B cell (primary cell): ENCODE measurements around the gene PALLD. TPM values are rescaled to one million over a fixed set of nuclear protein-coding genes. Genes with fewer than 3 reads are reported as not detected.

Experiments used
- ATAC-seq: fragments of 200-7000 bp; cut with Tn5 transposase; one replicate; pipeline ENCODE4 v1.10.0; 2021; ENCODE audit warnings: low read depth, mild to moderate bottlenecking, moderate number of reproducible peaks, moderate library complexity
- CTCF ChIA-PET: fragments of 350-600 bp; sonication (Branson Sonifier 250); formaldehyde crosslinking; loops from one replicate; lab custom pipeline; 2021; ENCODE audit warnings: antibody characterized with exemption, inconsistent platforms; lab: Charles Lee
- POLR2A ChIA-PET: fragments of 350-600 bp; sonication (Branson Sonifier 250); formaldehyde crosslinking; loops from one replicate; lab custom pipeline; 2021; ENCODE audit warnings: antibody characterized with exemption; lab: Charles Lee
- DNase-seq: peaks from one replicate; pipeline ENCODE4 v3.0.0; 2013
- H2AFZ ChIP-seq: 2 replicates; pipeline ENCODE4 v1.6.1; 2012; ENCODE audit warnings: mild to moderate bottlenecking, low read depth, low read length; ENCODE audit not compliant: insufficient read depth, poor library complexity, severe bottlenecking
- H3K27ac ChIP-seq, 2 donors: 1 replicate in 1 of 2; 2 replicates in 1 of 2; pipeline ENCODE4 v1.5.1; 2012 to 2013; ENCODE audit warnings: low read length in 2 of 2, mild to moderate bottlenecking in 2 of 2, moderate library complexity in 1 of 2
- H3K27me3 ChIP-seq, 4 experiments: fragments of 200-600 bp in 1 of 4; sonication (generic) in 1 of 4; replicated peaks in 1 of 4; 1 replicate in 2 of 4; 2 replicates in 2 of 4; pipeline versions ENCODE4 v1.6.1 to v1.7.0; 2013 to 2016; ENCODE audit warnings: low read length in 3 of 4, mild to moderate bottlenecking in 2 of 4, mixed read lengths in 1 of 4, moderate library complexity in 1 of 4; ENCODE audit not compliant: insufficient read depth in 4 of 4, control insufficient read depth in 3 of 4; ENCODE audit errors: control extremely low read depth in 1 of 4
- H3K36me3 ChIP-seq, 2 experiments: replicated peaks in 1 of 2; 1 replicate in 1 of 2; 2 replicates in 1 of 2; pipeline versions ENCODE4 v1.6.1 to v1.7.1; 2013; ENCODE audit warnings: low read length in 1 of 2; ENCODE audit not compliant: insufficient read depth in 2 of 2, control insufficient read depth in 1 of 2; ENCODE audit errors: control extremely low read depth in 1 of 2, extremely low read depth in 1 of 2
- H3K4me1 ChIP-seq, 2 donors: fragments of 200-600 bp in 1 of 2; sonication (generic) in 1 of 2; 1 replicate in 1 of 2; 2 replicates in 1 of 2; pipeline versions ENCODE4 v1.5.1 to v1.6.1; 2013 to 2017; ENCODE audit warnings: low read length in 2 of 2; ENCODE audit not compliant: control insufficient read depth in 2 of 2, insufficient read depth in 2 of 2
- H3K4me2 ChIP-seq: replicated peaks from 2 replicates; pipeline ENCODE3; 2012; ENCODE audit warnings: mild to moderate bottlenecking, low read depth, low read length; ENCODE audit not compliant: poor library complexity, severe bottlenecking
- H3K4me3 ChIP-seq, 5 experiments: fragments of 200-600 bp in 1 of 5; sonication (generic) in 1 of 5; 1 replicate in 3 of 5; 2 replicates in 2 of 5; pipeline versions ENCODE4 v1.5.1 to v1.7.0; 2011 to 2016; ENCODE audit warnings: low read length in 4 of 5, mild to moderate bottlenecking in 4 of 5, low read depth in 2 of 5, control low read depth in 1 of 5, moderate library complexity in 1 of 5; ENCODE audit not compliant: insufficient read depth in 1 of 5; ENCODE audit errors: control extremely low read depth in 1 of 5, extremely low read depth in 1 of 5
- H3K79me2 ChIP-seq: fragments of 200-600 bp; sonication (generic); one replicate; pipeline ENCODE4 v1.6.0; 2016; ENCODE audit warnings: low read length; ENCODE audit not compliant: control insufficient read depth, insufficient read depth
- H3K9ac ChIP-seq: fragments of 200-600 bp; sonication (generic); 2 replicates; pipeline ENCODE4 v1.6.1; 2017; ENCODE audit warnings: mild to moderate bottlenecking, low read length, moderate library complexity
- H3K9me3 ChIP-seq, 3 donors: one replicate each; pipeline versions ENCODE4 v1.6.1 to v1.7.1; 2013; ENCODE audit warnings: low read length in 2 of 3; ENCODE audit not compliant: control insufficient read depth in 2 of 3, insufficient read depth in 1 of 3; ENCODE audit errors: control extremely low read depth in 1 of 3
- H4K20me1 ChIP-seq: 2 replicates; pipeline ENCODE4 v1.6.0; 2012; ENCODE audit warnings: mild to moderate bottlenecking, low read length; ENCODE audit not compliant: insufficient read depth, control insufficient read depth, poor library complexity, severe bottlenecking
- H3K27ac Mint-ChIP-seq: one replicate; pipeline ENCODE4 v1.8.0; 2021; ENCODE audit warnings: mixed read lengths
- H3K27me3 Mint-ChIP-seq: one replicate; pipeline ENCODE4 v1.8.0; 2021; ENCODE audit warnings: mixed read lengths
- H3K4me1 Mint-ChIP-seq: one replicate; pipeline ENCODE4 v1.8.0; 2021; ENCODE audit warnings: mixed read lengths
- H3K4me3 Mint-ChIP-seq: one replicate; pipeline ENCODE4 v1.8.0; 2021; ENCODE audit warnings: mixed read lengths
- H3K9me3 Mint-ChIP-seq: one replicate; pipeline ENCODE4 v1.8.0; 2022; ENCODE audit warnings: mixed read lengths; ENCODE audit not compliant: insufficient read depth
- EZH2 ChIP-seq: IDR thresholded peaks from 2 replicates; pipeline ENCODE4 v1.6.1; 2012; ENCODE audit warnings: borderline replicate concordance, low read depth, mild to moderate bottlenecking, moderate library complexity, low read length; ENCODE audit not compliant: insufficient read depth, poor library complexity, severe bottlenecking
- WGBS: methylation state at CpG from one replicate; pipeline ENCODE4 v1.1.5; 2013; ENCODE audit warnings: missing lambda C conversion rate; ENCODE audit not compliant: insufficient coverage; 5-methylcytosine and 5-hydroxymethylcytosine counted together
- intact Hi-C: fragments of 100-400 bp; cut with micrococcal nuclease; formaldehyde crosslinking; loops from one replicate; pipeline ENCODE4 v1.10.0; 2022
- polyA plus RNA-seq: library from polyadenylated mRNA; depleted of rRNA; stranded (reverse); fragments of >200 nt; gene quantifications from 2 replicates; pipeline ENCODE4 v1.2.3, GENCODE V29; 2012
- total RNA-seq, 2 donors: library from RNA; stranded (reverse); fragments of 120-200 nt in 1 of 2; gene quantifications; 1 replicate in 1 of 2; 2 replicates in 1 of 2; pipeline versions ENCODE4 v1.2.3 to v1.2.4, GENCODE V29; 2013 to 2022
- TF ChIP-seq, protein P1 (sequence below): fragments of 200-600 bp; IDR thresholded peaks from one replicate; pipeline ENCODE4 v1.8.0; 2022; ENCODE audit warnings: antibody characterized with exemption, mild to moderate bottlenecking

PALLD gene
- total and polyA plus RNA-seq, 2 donors (not counting 1 experiment from before 2014, with no cell fraction given), result 0.63 to 0.71 TPM

DNA sequence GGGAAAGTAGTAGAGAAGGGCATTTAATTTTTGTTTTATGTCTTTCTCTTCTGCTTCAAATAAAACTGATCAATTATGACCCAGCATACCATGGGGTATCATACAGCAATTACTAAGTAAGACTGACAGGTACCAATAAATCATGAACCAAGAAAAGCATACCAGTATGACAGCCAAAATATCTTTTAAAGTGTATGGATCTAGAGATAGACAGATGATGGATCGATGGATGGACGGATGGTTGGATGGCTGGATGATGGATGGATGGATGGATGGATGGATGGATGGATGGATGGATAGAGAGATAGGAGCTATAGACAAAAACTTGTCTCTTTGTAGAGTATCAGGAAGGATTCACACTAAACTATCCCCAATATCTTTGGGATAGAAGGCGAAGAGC is 18.0 kb upstream of the PALLD start:
- ChIA-PET POLR2A (no interaction called here), CTCF (no interaction called here)
- H3K9me3 ChIP-seq, result no peaks in the 10 kb centered on the region
- peaks cover 12% of the 10 kb centered on the region in 2 donors for H3K4me1 ChIP-seq
- peak overlapping the region; percentile 60 for H3K4me3 Mint-ChIP-seq
- H3K4me1 Mint-ChIP-seq, result peaks cover 47% of the 10 kb centered on the region
- WGBS, result 100% methylated on average over 2 of the region's 3 CpGs
- H2AFZ ChIP-seq, result peak overlapping the region; percentile 21
- no peak overlapping the region for H3K9ac ChIP-seq
- H3K4me2 ChIP-seq, result peak overlapping the region; percentile 77
- H3K79me2 ChIP-seq, result peaks cover 5% of the 10 kb centered on the region
- no peaks in the 10 kb centered on the region for H3K27me3 ChIP-seq
- peak overlapping the region in 1 of 2 donors; percentile 24 for H3K27ac ChIP-seq
- H3K9me3 Mint-ChIP-seq, result no peaks in the 10 kb centered on the region
- DNase-seq, result no peak
- ATAC-seq, result no peak
- H3K27ac Mint-ChIP-seq, result peak overlapping the region; percentile 46
- no peaks in the 10 kb centered on the region for H4K20me1 ChIP-seq
- H3K4me3 ChIP-seq, result peak overlapping the region in 1 of 5 experiments; percentile 50
- TF ChIP-seq, protein P1, sequence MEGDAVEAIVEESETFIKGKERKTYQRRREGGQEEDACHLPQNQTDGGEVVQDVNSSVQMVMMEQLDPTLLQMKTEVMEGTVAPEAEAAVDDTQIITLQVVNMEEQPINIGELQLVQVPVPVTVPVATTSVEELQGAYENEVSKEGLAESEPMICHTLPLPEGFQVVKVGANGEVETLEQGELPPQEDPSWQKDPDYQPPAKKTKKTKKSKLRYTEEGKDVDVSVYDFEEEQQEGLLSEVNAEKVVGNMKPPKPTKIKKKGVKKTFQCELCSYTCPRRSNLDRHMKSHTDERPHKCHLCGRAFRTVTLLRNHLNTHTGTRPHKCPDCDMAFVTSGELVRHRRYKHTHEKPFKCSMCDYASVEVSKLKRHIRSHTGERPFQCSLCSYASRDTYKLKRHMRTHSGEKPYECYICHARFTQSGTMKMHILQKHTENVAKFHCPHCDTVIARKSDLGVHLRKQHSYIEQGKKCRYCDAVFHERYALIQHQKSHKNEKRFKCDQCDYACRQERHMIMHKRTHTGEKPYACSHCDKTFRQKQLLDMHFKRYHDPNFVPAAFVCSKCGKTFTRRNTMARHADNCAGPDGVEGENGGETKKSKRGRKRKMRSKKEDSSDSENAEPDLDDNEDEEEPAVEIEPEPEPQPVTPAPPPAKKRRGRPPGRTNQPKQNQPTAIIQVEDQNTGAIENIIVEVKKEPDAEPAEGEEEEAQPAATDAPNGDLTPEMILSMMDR, result no peak
- no peak for TF ChIP-seq EZH2
- no peaks in the 10 kb centered on the region for H3K36me3 ChIP-seq
- H3K27me3 Mint-ChIP-seq, result no peaks in the 10 kb centered on the region
- intact Hi-C loops, result no loop called here

DNA sequence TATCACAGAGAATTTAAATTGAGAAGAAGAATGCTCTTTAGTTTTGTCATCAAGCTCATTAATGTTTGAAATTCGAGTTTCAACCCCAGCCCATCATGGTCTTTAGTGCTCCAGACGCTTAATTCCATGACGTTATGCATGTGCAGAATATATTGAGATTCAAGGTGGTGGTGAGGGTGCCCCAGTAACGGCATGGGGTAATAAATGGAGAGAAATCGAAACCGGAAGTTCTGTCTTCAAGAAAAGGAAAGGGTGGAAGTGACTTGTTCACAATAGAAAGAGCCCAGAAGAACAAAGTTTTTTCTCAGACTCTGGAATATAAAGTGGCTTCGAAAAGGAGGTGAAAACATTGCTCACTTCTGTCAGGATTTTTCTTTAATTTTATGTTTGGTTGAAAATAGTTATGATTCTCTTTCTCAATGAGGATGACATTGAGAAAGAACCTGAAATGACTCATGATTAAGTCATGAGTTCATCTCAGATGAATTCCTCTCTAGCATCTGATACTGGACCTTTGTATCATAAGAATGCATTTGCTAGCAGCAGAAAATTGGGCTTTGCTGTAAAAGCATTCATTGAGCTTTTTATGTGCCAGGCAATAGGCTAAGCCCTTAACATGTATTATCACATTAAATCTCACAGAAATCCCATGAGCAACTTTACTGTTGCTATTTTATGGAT is 15.8 kb upstream of the PALLD start:
- intact Hi-C loops, result loop anchor here (1.0 to 2.0 kb wide), 4 partner anchors 163 to 1546 kb away; partner anchors contain the start of genes CBR4, DDX60, MFAP3L and NEK1
- no peaks in the 10 kb centered on the region for H3K9me3 Mint-ChIP-seq
- no peaks in the 10 kb centered on the region for H4K20me1 ChIP-seq
- ATAC-seq, result peak; percentile 43
- H3K4me2 ChIP-seq, result peak overlapping the region; percentile 77
- peaks cover 0 to 1% (median 0%) of the 10 kb centered on the region in 3 donors for H3K9me3 ChIP-seq
- peak overlapping the region; percentile 88 to 92 for H3K27ac ChIP-seq
- TF ChIP-seq, protein P1, result no peak
- peak overlapping the region; percentile 98 for H3K27ac Mint-ChIP-seq
- peaks cover 12% of the 10 kb centered on the region in 2 donors for H3K4me1 ChIP-seq
- WGBS, result 0% methylated on average over 5 of the region's 7 CpGs
- DNase-seq, result peak; percentile 78
- H3K4me3 ChIP-seq, result peak overlapping the region; percentile 86 to 97 (median 91)
- no peaks in the 10 kb centered on the region for H3K27me3 ChIP-seq
- H3K4me1 Mint-ChIP-seq, result peaks cover 44% of the 10 kb centered on the region
- CTCF ChIA-PET, result no interaction called here
- peaks cover 5% of the 10 kb centered on the region for H3K27me3 Mint-ChIP-seq
- POLR2A ChIA-PET, result no interaction called here
- peak overlapping the region; percentile 98 for H2AFZ ChIP-seq
- H3K36me3 ChIP-seq, result no peaks in the 10 kb centered on the region
- H3K4me3 Mint-ChIP-seq, result peak overlapping the region; percentile 98
- peak overlapping the region; percentile 96 for H3K9ac ChIP-seq
- H3K79me2 ChIP-seq, result peaks cover 5% of the 10 kb centered on the region
